H9 (cell line): Measurements from ENCODE around the gene ARFGEF2. TPM values are rescaled to one million over a fixed set of nuclear protein-coding genes. Genes with fewer than 3 reads are reported as not detected.

Source experiments
- DNase-seq: peaks from one replicate; pipeline ENCODE4 v3.0.0-alpha.2; 2017
- H2AFZ ChIP-seq: one replicate; pipeline ENCODE4 v1.6.1; 2013; ENCODE audit warnings: mild to moderate bottlenecking, low read length, control low read depth, moderate library complexity
- H2AK5ac ChIP-seq: 2 replicates; pipeline ENCODE4 v1.6.1; 2013; ENCODE audit warnings: low read length, control low read depth, mixed read lengths; ENCODE audit not compliant: insufficient read length
- H2BK120ac ChIP-seq: one replicate; pipeline ENCODE4 v1.6.1; 2013; ENCODE audit warnings: low read depth, mild to moderate bottlenecking, low read length, control low read depth, inconsistent platforms; ENCODE audit not compliant: poor library complexity, severe bottlenecking
- H2BK12ac ChIP-seq: 2 replicates; pipeline ENCODE4 v1.6.1; 2013; ENCODE audit warnings: low read length, control low read depth, mixed read lengths, low read depth; ENCODE audit not compliant: insufficient read length
- H2BK15ac ChIP-seq: 2 replicates; pipeline ENCODE4 v1.6.1; 2013; ENCODE audit warnings: low read depth, low read length, control low read depth
- H2BK20ac ChIP-seq: one replicate; pipeline ENCODE4 v1.6.1; 2013; ENCODE audit warnings: low read depth, mild to moderate bottlenecking, low read length, control low read depth, inconsistent platforms; ENCODE audit not compliant: poor library complexity, severe bottlenecking
- H2BK5ac ChIP-seq: 2 replicates; pipeline ENCODE4 v1.6.1; 2013; ENCODE audit warnings: low read length, control low read depth, mixed read lengths; ENCODE audit not compliant: insufficient read length
- H3K14ac ChIP-seq: 2 replicates; pipeline ENCODE4 v1.6.1; 2013; ENCODE audit warnings: low read length, control low read depth; ENCODE audit not compliant: insufficient read depth
- H3K18ac ChIP-seq: 2 replicates; pipeline ENCODE4 v1.6.1; 2013; ENCODE audit warnings: low read depth, mild to moderate bottlenecking, mixed read lengths, low read length, control low read depth; ENCODE audit not compliant: insufficient read length
- H3K23ac ChIP-seq: 2 replicates; pipeline ENCODE4 v1.6.1; 2013; ENCODE audit warnings: low read length, control low read depth, mixed read lengths, low read depth; ENCODE audit not compliant: insufficient read length
- H3K23me2 ChIP-seq: 2 replicates; pipeline ENCODE4 v1.6.1; 2013; ENCODE audit warnings: low read depth, mild to moderate bottlenecking, mixed read lengths, low read length, control low read depth; ENCODE audit not compliant: insufficient read length, poor library complexity, severe bottlenecking
- H3K27ac ChIP-seq: 2 replicates; pipeline ENCODE4 v1.5.1; 2013; ENCODE audit warnings: low read length, control low read depth, mixed read lengths, low read depth; ENCODE audit not compliant: insufficient read length
- H3K27me3 ChIP-seq: 2 replicates; pipeline ENCODE4 v1.6.1; 2013; ENCODE audit warnings: low read length, control low read depth, inconsistent platforms; ENCODE audit not compliant: insufficient read depth
- H3K4ac ChIP-seq: 2 replicates; pipeline ENCODE4 v1.6.1; 2013; ENCODE audit warnings: low read depth, mild to moderate bottlenecking, control low read depth, inconsistent platforms, low read length, moderate library complexity
- H3K4me1 ChIP-seq: 2 replicates; pipeline ENCODE4 v1.6.1; 2013; ENCODE audit warnings: low read length, control low read depth, inconsistent platforms; ENCODE audit not compliant: insufficient read depth
- H3K4me2 ChIP-seq: 2 replicates; pipeline ENCODE4 v1.6.1; 2013; ENCODE audit warnings: low read length, control low read depth, mixed read lengths; ENCODE audit not compliant: insufficient read length, insufficient read depth
- H3K56ac ChIP-seq: 2 replicates; pipeline ENCODE4 v1.6.1; 2013; ENCODE audit warnings: low read depth, mild to moderate bottlenecking, mixed read lengths, low read length, control low read depth; ENCODE audit not compliant: insufficient read length
- H3K79me1 ChIP-seq: 2 replicates; pipeline ENCODE4 v1.6.1; 2013; ENCODE audit warnings: low read depth, mild to moderate bottlenecking, moderate library complexity, low read length, control low read depth, inconsistent platforms; ENCODE audit not compliant: insufficient read depth, poor library complexity, severe bottlenecking
- H3K79me2 ChIP-seq: 2 replicates; pipeline ENCODE4 v1.6.1; 2013; ENCODE audit warnings: low read length, control low read depth, inconsistent platforms; ENCODE audit not compliant: insufficient read depth
- H3K9ac ChIP-seq: 2 replicates; pipeline ENCODE4 v1.6.1; 2013; ENCODE audit warnings: low read length, control low read depth, mixed read lengths; ENCODE audit not compliant: insufficient read length; ENCODE audit errors: extremely low read depth
- H3K9me3 ChIP-seq: one replicate; pipeline ENCODE4 v1.6.1; 2013; ENCODE audit warnings: low read depth, low read length, inconsistent platforms; ENCODE audit not compliant: control insufficient read depth
- H3T11ph ChIP-seq: one replicate; pipeline ENCODE4 v1.6.1; 2013; ENCODE audit warnings: mild to moderate bottlenecking, low read length, control low read depth, inconsistent platforms
- H4K20me1 ChIP-seq: one replicate; pipeline ENCODE4 v1.6.1; 2013; ENCODE audit not compliant: control insufficient read depth, insufficient read length, insufficient read depth
- H4K5ac ChIP-seq: 2 replicates; pipeline ENCODE4 v1.6.1; 2013; ENCODE audit warnings: low read depth, mild to moderate bottlenecking, mixed read lengths, low read length, control low read depth; ENCODE audit not compliant: insufficient read length
- H4K8ac ChIP-seq: replicated peaks from 2 replicates; pipeline ENCODE4 v1.6.1; 2013; ENCODE audit warnings: low read length, control low read depth, mixed read lengths, low read depth; ENCODE audit not compliant: insufficient read length
- H4K91ac ChIP-seq: 2 replicates; pipeline ENCODE4 v1.6.1; 2013; ENCODE audit warnings: low read depth, mild to moderate bottlenecking, moderate library complexity, mixed read lengths, low read length, control low read depth; ENCODE audit not compliant: insufficient read length
- H3K27ac Mint-ChIP-seq, 3 experiments: 2 replicates in 2 of 3; 3 replicates in 1 of 3; pipeline ENCODE4 v1.8.0; 2020 to 2021; ENCODE audit warnings: mixed read lengths in 3 of 3, mild to moderate bottlenecking in 1 of 3, moderate library complexity in 1 of 3
- H3K27me3 Mint-ChIP-seq: 2 replicates; pipeline ENCODE4 v1.8.0; 2021; ENCODE audit warnings: low read depth, mild to moderate bottlenecking, moderate library complexity, mixed read lengths
- H3K36me3 Mint-ChIP-seq, 3 experiments: 2 replicates in 2 of 3; 3 replicates in 1 of 3; pipeline ENCODE4 v1.8.0; 2020 to 2021; ENCODE audit warnings: low read depth in 3 of 3, mixed read lengths in 3 of 3; ENCODE audit not compliant: insufficient read depth in 1 of 3
- H3K4me1 Mint-ChIP-seq, 2 experiments: 2 replicates each; pipeline ENCODE4 v1.8.0; 2020; ENCODE audit warnings: mixed read lengths in 2 of 2
- H3K4me3 Mint-ChIP-seq, 2 experiments: 2 replicates in 1 of 2; 3 replicates in 1 of 2; pipeline ENCODE4 v1.8.0; 2020 to 2021; ENCODE audit warnings: mild to moderate bottlenecking in 2 of 2, mixed read lengths in 2 of 2, moderate library complexity in 1 of 2
- H3K9me3 Mint-ChIP-seq, 2 experiments: 2 replicates in 1 of 2; 3 replicates in 1 of 2; pipeline ENCODE4 v1.8.0; 2020; ENCODE audit warnings: mild to moderate bottlenecking in 2 of 2, mixed read lengths in 2 of 2, moderate library complexity in 1 of 2
- CTCF ChIP-seq: fragments of 200-600 bp; sonication (generic); conservative IDR thresholded peaks from 3 replicates; pipeline ENCODE4 v1.8.0; 2021; ENCODE audit warnings: antibody characterized with exemption, mild to moderate bottlenecking
- WGBS: extraction: QIAGEN DNeasy Blood & Tissue Kit; methylation state at CpG from one replicate; pipeline ENCODE4 v1.1.7; 2013; ENCODE audit warnings: missing lambda C conversion rate, low lambda C conversion rate, mixed read lengths; ENCODE audit not compliant: insufficient read length; ENCODE audit errors: extremely low coverage; 5-methylcytosine and 5-hydroxymethylcytosine counted together
- total RNA-seq: library from RNA; stranded (reverse); gene quantifications from 2 replicates; pipeline ENCODE4 v1.2.1, GENCODE V29; 2021

ARFGEF2 gene
- total RNA-seq, 1 experiment from 2014 or later = 16.6 TPM

DNA sequence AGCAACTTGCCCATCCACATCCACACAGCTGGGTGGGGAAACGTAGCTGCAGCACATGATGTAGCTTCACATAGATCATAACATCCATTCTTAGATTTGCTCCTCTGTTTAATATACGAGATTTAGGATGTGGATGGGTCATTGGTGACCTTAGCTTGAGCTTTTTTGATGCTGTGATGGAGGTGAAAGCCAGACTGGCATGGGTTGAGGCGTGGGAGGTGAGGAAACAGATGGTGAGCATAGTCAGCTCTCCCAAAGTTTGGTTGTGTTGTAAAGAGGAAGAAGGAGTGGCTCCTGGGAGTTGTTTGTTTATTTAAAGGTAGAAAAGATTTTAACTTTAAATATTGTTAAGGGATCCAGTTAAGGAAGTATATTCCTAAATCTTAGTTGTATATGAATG lies 5.3 kb downstream of the ARFGEF2 start:
- no peak overlapping the region for H3K14ac ChIP-seq
- H3K23me2 ChIP-seq = peaks cover 7% of the 10 kb centered on the region
- no peak overlapping the region for H3K4me2 ChIP-seq
- no peak overlapping the region for H3K56ac ChIP-seq
- Mint-ChIP-seq H3K27ac (peak overlapping the region in 1 of 3 experiments; percentile 26; a peak in 1 of 7 replicates), H3K4me3 (no peak overlapping the region), H3K36me3 (peaks cover 0 to 5% (median 2%) of the 10 kb centered on the region in 3 experiments; a peak in 2 of 7 replicates), H3K27me3 (no peaks in the 10 kb centered on the region), H3K9me3 (no peaks in the 10 kb centered on the region), H3K4me1 (peaks cover 12 to 17% of the 10 kb centered on the region in 2 experiments)
- no peak overlapping the region for H3K27ac ChIP-seq
- H3K23ac ChIP-seq = no peak overlapping the region
- H3K4ac ChIP-seq = no peak overlapping the region
- peaks cover 27% of the 10 kb centered on the region; the same call in 1 of the 2 replicates for H3K79me2 ChIP-seq
- WGBS = no CpG with 5 or more reads among the region's 3 CpGs
- no peak overlapping the region for H3K18ac ChIP-seq
- H3K9ac ChIP-seq = no peak overlapping the region
- H3K9me3 ChIP-seq = no peaks in the 10 kb centered on the region
- DNase-seq = no peak
- H2AFZ ChIP-seq = no peak overlapping the region
- H4K8ac ChIP-seq = no peak overlapping the region
- no peaks in the 10 kb centered on the region for H4K20me1 ChIP-seq
- H2BK12ac ChIP-seq = no peak overlapping the region
- TF ChIP-seq CTCF = no peak
- no peak overlapping the region for H3T11ph ChIP-seq
- H4K91ac ChIP-seq = no peak overlapping the region
- no peaks in the 10 kb centered on the region for H3K27me3 ChIP-seq
- no peak overlapping the region for H2AK5ac ChIP-seq
- H3K79me1 ChIP-seq = peaks cover 12% of the 10 kb centered on the region
- H2BK20ac ChIP-seq = no peak overlapping the region
- no peak overlapping the region for H2BK5ac ChIP-seq
- peaks cover 2% of the 10 kb centered on the region; the same call in 1 of the 2 replicates for H3K4me1 ChIP-seq
- H2BK120ac ChIP-seq = no peak overlapping the region
- no peak overlapping the region for H2BK15ac ChIP-seq
- no peak overlapping the region for H4K5ac ChIP-seq
